HL-60 (cell line): ENCODE measurements around the gene SNF8.

Experiments
- DNase-seq, 2 experiments: peaks; one replicate each; pipeline ENCODE4 v3.0.0-alpha.2; 2010 to 2020; ENCODE audit warnings: low read depth in 1 of 2, low spot score in 1 of 2
- H3K27ac ChIP-seq: fragments of 250-450 bp; sonication (Bioruptor Pico); replicated peaks from 2 replicates; pipeline ENCODE4 v1.5.1; 2020; ENCODE audit warnings: mild to moderate bottlenecking, moderate library complexity
- H3K27me3 ChIP-seq: fragments of 250-450 bp; sonication (Bioruptor Pico); 2 replicates; pipeline ENCODE4 v1.5.1; 2021; ENCODE audit warnings: mild to moderate bottlenecking, moderate library complexity; ENCODE audit not compliant: insufficient read depth, poor library complexity, severe bottlenecking
- H3K4me3 ChIP-seq: replicated peaks from 2 replicates; pipeline ENCODE4 v1.5.1; 2011; ENCODE audit warnings: mild to moderate bottlenecking, control low read depth, low read length; ENCODE audit not compliant: insufficient read depth
- CTCF ChIP-seq: IDR thresholded peaks from one replicate; pipeline ENCODE4 v1.5.1; 2011; ENCODE audit warnings: low read length, control low read depth, inconsistent platforms; ENCODE audit not compliant: insufficient read depth
- GABPA ChIP-seq: IDR thresholded peaks from 2 replicates; pipeline ENCODE4 v1.6.1; 2012; ENCODE audit warnings: low read depth
- POLR2AphosphoS5 ChIP-seq: IDR thresholded peaks from 2 replicates; pipeline ENCODE4 v1.6.1; 2012; ENCODE audit warnings: low read depth
- SPI1 ChIP-seq: IDR thresholded peaks from 2 replicates; pipeline ENCODE4 v1.6.1; 2012; ENCODE audit warnings: low read depth, mild to moderate bottlenecking, borderline replicate concordance
- TF ChIP-seq, protein P1 (sequence below): IDR thresholded peaks from 2 replicates; pipeline ENCODE4 v1.6.1; 2012; ENCODE audit warnings: low read depth; ENCODE audit not compliant: insufficient replicate concordance

The SNF8 gene

GRCh38 chr17:48925251-48925990, 19.2 kb downstream of the SNF8 start:
- Histone ChIP-seq H3K4me3 (no peak overlapping the region), H3K27me3 (no peaks in the 10 kb centered on the region), H3K27ac (no peak overlapping the region)
- no peak for DNase-seq
- TF ChIP-seq GABPA (no peak), POLR2AphosphoS5 (no peak), CTCF (no peak), SPI1 (no peak)
- TF ChIP-seq, protein P1, sequence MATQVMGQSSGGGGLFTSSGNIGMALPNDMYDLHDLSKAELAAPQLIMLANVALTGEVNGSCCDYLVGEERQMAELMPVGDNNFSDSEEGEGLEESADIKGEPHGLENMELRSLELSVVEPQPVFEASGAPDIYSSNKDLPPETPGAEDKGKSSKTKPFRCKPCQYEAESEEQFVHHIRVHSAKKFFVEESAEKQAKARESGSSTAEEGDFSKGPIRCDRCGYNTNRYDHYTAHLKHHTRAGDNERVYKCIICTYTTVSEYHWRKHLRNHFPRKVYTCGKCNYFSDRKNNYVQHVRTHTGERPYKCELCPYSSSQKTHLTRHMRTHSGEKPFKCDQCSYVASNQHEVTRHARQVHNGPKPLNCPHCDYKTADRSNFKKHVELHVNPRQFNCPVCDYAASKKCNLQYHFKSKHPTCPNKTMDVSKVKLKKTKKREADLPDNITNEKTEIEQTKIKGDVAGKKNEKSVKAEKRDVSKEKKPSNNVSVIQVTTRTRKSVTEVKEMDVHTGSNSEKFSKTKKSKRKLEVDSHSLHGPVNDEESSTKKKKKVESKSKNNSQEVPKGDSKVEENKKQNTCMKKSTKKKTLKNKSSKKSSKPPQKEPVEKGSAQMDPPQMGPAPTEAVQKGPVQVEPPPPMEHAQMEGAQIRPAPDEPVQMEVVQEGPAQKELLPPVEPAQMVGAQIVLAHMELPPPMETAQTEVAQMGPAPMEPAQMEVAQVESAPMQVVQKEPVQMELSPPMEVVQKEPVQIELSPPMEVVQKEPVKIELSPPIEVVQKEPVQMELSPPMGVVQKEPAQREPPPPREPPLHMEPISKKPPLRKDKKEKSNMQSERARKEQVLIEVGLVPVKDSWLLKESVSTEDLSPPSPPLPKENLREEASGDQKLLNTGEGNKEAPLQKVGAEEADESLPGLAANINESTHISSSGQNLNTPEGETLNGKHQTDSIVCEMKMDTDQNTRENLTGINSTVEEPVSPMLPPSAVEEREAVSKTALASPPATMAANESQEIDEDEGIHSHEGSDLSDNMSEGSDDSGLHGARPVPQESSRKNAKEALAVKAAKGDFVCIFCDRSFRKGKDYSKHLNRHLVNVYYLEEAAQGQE = no peak

DNA sequence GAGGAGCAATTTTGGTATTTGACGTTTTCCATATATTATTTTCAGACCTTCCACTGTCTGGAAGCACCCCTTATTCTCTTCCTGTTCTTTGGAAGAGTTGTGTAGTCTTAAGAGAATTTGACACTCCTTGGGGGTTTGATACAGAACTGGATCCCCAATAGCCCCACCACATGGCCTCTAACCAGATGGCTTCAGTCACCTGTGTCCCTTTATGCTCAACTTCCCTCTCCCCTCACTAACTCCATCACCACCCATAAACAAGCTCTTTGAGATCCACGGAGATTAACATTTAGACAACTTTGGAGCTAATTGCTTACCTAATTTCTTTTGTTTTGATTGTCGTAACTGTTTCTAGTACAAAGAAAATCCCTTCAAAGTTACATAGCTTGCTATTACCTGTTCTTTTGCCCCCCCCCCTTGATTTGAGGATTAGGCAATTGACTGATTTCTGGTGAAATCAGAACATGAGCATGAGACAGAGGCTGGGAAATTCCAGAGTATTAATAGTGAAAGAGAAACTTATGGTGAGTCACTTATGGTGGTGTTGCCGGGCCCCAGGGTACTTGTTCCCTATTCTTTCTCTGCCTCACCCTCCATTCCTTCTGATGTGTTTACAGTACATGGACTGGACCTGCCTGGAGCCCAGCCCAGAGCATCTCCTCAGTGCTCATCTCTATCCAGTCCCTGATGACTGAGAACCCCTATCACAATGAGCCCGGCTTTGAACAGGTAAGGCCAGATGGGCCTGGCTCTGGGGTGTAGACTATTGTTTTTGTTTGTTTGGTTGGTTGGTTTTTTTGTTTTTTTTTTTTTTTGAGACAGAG, 29.0 kb downstream of the SNF8 start:
- DNase-seq = no peak
- H3K4me3 ChIP-seq = no peak overlapping the region
- TF ChIP-seq SPI1 (no peak), POLR2AphosphoS5 (no peak), GABPA (no peak), CTCF (no peak)
- TF ChIP-seq, protein P1 = no peak
- H3K27ac ChIP-seq = no peak overlapping the region
- H3K27me3 ChIP-seq = no peaks in the 10 kb centered on the region

DNA sequence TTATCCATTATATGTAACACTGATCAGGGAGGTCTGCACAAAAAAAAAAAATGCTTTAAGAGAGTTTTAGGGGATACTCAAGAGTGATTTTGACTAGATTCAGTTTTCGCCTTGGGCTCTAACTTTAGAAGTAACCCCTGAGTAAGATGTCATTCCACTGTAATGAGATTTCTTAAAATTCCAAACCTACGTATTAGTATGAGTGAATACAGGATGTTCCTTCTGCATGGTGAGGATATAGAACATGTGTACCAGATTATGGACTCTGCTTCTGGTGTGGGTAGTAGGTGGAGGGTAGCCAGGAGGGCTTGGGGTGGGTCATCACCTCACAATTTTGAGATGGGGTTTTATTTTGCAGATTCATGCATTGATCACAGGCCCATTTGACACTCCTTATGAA, 32.2 kb downstream of the SNF8 start:
- no peak for DNase-seq
- H3K27ac ChIP-seq = no peak overlapping the region
- no peaks in the 10 kb centered on the region for H3K27me3 ChIP-seq
- no peak overlapping the region for H3K4me3 ChIP-seq
- TF ChIP-seq CTCF = no peak
- TF ChIP-seq POLR2AphosphoS5 = no peak
- TF ChIP-seq, protein P1 = no peak
- TF ChIP-seq GABPA = no peak
- no peak for TF ChIP-seq SPI1
